Upper lobe of left lung (tissue), 6 donors: ENCODE measurements around the gene OR6X1. TPM values are rescaled to one million over a fixed set of nuclear protein-coding genes. Genes with fewer than 3 reads are reported as not detected.

ENCODE experiments used
- ATAC-seq, 2 donors: fragments of 200-7000 bp; cut with Tn5 transposase; one replicate each; pipeline ENCODE4 v1.9.1; 2022; ENCODE audit warnings: mild to moderate bottlenecking in 2 of 2, moderate library complexity in 2 of 2; ENCODE audit not compliant: low FRiP score in 2 of 2
- DNase-seq, 2 donors: peaks; one replicate each; pipeline ENCODE4 v3.0.0-alpha.2; 2019 to 2020
- H3K27ac ChIP-seq, 4 donors: fragments of 200-600 bp; sonication (generic); one replicate each; pipeline ENCODE4 v1.5.1; 2016 to 2019
- H3K27me3 ChIP-seq, 4 donors: fragments of 200-600 bp; sonication (generic); one replicate each; pipeline ENCODE4 v1.5.1; 2017 to 2019
- H3K36me3 ChIP-seq, 4 donors: fragments of 200-600 bp; sonication (generic); one replicate each; pipeline ENCODE4 v1.5.1; 2016 to 2019
- H3K4me1 ChIP-seq, 4 donors: fragments of 200-600 bp; sonication (generic); one replicate each; pipeline ENCODE4 v1.5.1; 2018 to 2019
- H3K4me3 ChIP-seq, 4 donors: fragments of 200-600 bp; sonication (generic); one replicate each; pipeline ENCODE4 v1.5.1; 2017 to 2019; ENCODE audit warnings: mild to moderate bottlenecking in 2 of 4, moderate library complexity in 1 of 4
- H3K9me3 ChIP-seq, 4 donors: fragments of 200-600 bp; sonication (generic); one replicate each; pipeline ENCODE4 v1.5.1; 2018 to 2019
- CTCF ChIP-seq, 6 experiments: fragments of 450-650 bp in 4 of 6; fragments of 200-600 bp in 2 of 6; sonication (generic) in 2 of 6; IDR thresholded peaks; one replicate each; pipeline ENCODE4 v1.5.1; 2016 to 2019; ENCODE audit warnings: antibody characterized with exemption in 6 of 6
- EP300 ChIP-seq, 4 donors: sonication (generic); formaldehyde crosslinking; IDR thresholded peaks; one replicate each; pipeline ENCODE4 v1.5.1; 2017; ENCODE audit warnings: antibody characterized with exemption in 4 of 4, control low read depth in 2 of 4
- POLR2A ChIP-seq, 4 donors: fragments of 450-650 bp; IDR thresholded peaks; one replicate each; pipeline ENCODE4 v1.5.1; 2016 to 2017; ENCODE audit warnings: antibody characterized with exemption in 4 of 4, mild to moderate bottlenecking in 2 of 4
- POLR2AphosphoS5 ChIP-seq, 2 donors: sonication (generic); formaldehyde crosslinking; IDR thresholded peaks; one replicate each; pipeline ENCODE4 v1.5.1; 2017; ENCODE audit warnings: antibody characterized with exemption in 2 of 2
- WGBS, 2 donors: methylation state at CpG; one replicate each; pipeline ENCODE4 v1.1.5; 2017 to 2018; 5-methylcytosine and 5-hydroxymethylcytosine counted together
- total RNA-seq, 6 donors: library from RNA; depleted of rRNA in 4 of 6; stranded (reverse); fragments of >200 nt in 4 of 6; gene quantifications; one replicate each; pipeline versions ENCODE4 v1.1.0 to v1.2.1, GENCODE V29; 2016 to 2021
- donor health status: DM: no; HTN: no; CAD: no; lungs with moderate emphysema.
- donor health status: DM: no; HTN: yes; CAD: no; lungs with severe emphysema.

Gene OR6X1
- total RNA-seq, 6 donors from 2014 or later: not detected

- no peaks in the 10 kb centered on the region for H3K9me3 ChIP-seq
- H3K27me3 ChIP-seq: no peaks in the 10 kb centered on the region
- DNase-seq (no peak), ATAC-seq (no peak)
- 68 to 75% methylated on average over 1 of the region's 1 CpG for WGBS, 2 donors
- no peaks in the 10 kb centered on the region for H3K4me1 ChIP-seq
- TF ChIP-seq POLR2AphosphoS5 (IDR thresholded peaks at IDR 0.05) (no peak), EP300 (IDR thresholded peaks at IDR 0.05) (no peak), POLR2A (IDR thresholded peaks at IDR 0.05) (no peak), CTCF (IDR thresholded peaks at IDR 0.05) (no peak)
- no peak overlapping the region for H3K27ac ChIP-seq
- H3K36me3 ChIP-seq: no peaks in the 10 kb centered on the region
- no peak overlapping the region for H3K4me3 ChIP-seq
Measured at GRCh38 chr11:123783536-123783935, 29.2 kb upstream of the OR6X1 start.

GRCh38 chr11:123778511-123778910 lies 24.2 kb upstream of the OR6X1 start:
- Histone ChIP-seq H3K4me1 (no peaks in the 10 kb centered on the region), H3K27ac (no peak overlapping the region), H3K27me3 (no peaks in the 10 kb centered on the region), H3K4me3 (no peak overlapping the region), H3K36me3 (no peaks in the 10 kb centered on the region), H3K9me3 (no peaks in the 10 kb centered on the region)
- ATAC-seq: no peak
- 92 to 100% methylated on average over 1 of the region's 1 CpG for WGBS, 2 donors
- no peak for TF ChIP-seq CTCF (IDR thresholded peaks at IDR 0.05)
- no peak for TF ChIP-seq POLR2AphosphoS5 (IDR thresholded peaks at IDR 0.05)
- no peak for TF ChIP-seq POLR2A (IDR thresholded peaks at IDR 0.05)
- TF ChIP-seq EP300 (IDR thresholded peaks at IDR 0.05): no peak
- no peak for DNase-seq

GRCh38 chr11:123775715-123776549 lies 21.6 kb upstream of the OR6X1 start:
- no peaks in the 10 kb centered on the region for H3K36me3 ChIP-seq
- H3K9me3 ChIP-seq: no peaks in the 10 kb centered on the region
- no peak overlapping the region for H3K4me3 ChIP-seq
- H3K27me3 ChIP-seq: no peaks in the 10 kb centered on the region
- DNase-seq (no peak), ATAC-seq (no peak)
- 55 to 56% methylated on average over 4 of the region's 4 CpGs for WGBS, 2 donors
- H3K27ac ChIP-seq: no peak overlapping the region
- H3K4me1 ChIP-seq: no peaks in the 10 kb centered on the region
- TF ChIP-seq POLR2A (IDR thresholded peaks at IDR 0.05) (no peak), POLR2AphosphoS5 (IDR thresholded peaks at IDR 0.05) (no peak), CTCF (IDR thresholded peaks at IDR 0.05) (no peak), EP300 (IDR thresholded peaks at IDR 0.05) (no peak)

GRCh38 chr11:123775289-123775688 lies 21.0 kb upstream of the OR6X1 start:
- ATAC-seq (no peak), DNase-seq (no peak)
- Histone ChIP-seq H3K27ac (no peak overlapping the region), H3K27me3 (no peaks in the 10 kb centered on the region), H3K4me3 (no peak overlapping the region), H3K36me3 (no peaks in the 10 kb centered on the region), H3K4me1 (no peaks in the 10 kb centered on the region), H3K9me3 (no peaks in the 10 kb centered on the region)
- WGBS, 2 donors: 69 to 76% methylated on average over 1 of the region's 1 CpG
- TF ChIP-seq POLR2A (IDR thresholded peaks at IDR 0.05): no peak
- no peak for TF ChIP-seq POLR2AphosphoS5 (IDR thresholded peaks at IDR 0.05)
- no peak for TF ChIP-seq CTCF (IDR thresholded peaks at IDR 0.05)
- TF ChIP-seq EP300 (IDR thresholded peaks at IDR 0.05): no peak

- TF ChIP-seq POLR2AphosphoS5 (IDR thresholded peaks at IDR 0.05) (no peak), POLR2A (IDR thresholded peaks at IDR 0.05) (no peak), CTCF (IDR thresholded peaks at IDR 0.05) (no peak), EP300 (IDR thresholded peaks at IDR 0.05) (no peak)
- no peak for DNase-seq
- H3K4me3 ChIP-seq: no peak overlapping the region
- no peak for ATAC-seq
- no peaks in the 10 kb centered on the region for H3K4me1 ChIP-seq
- H3K36me3 ChIP-seq: no peaks in the 10 kb centered on the region
- 80 to 90% methylated on average over 1 of the region's 1 CpG for WGBS, 2 donors
- no peaks in the 10 kb centered on the region for H3K27me3 ChIP-seq
- H3K27ac ChIP-seq: no peak overlapping the region
- H3K9me3 ChIP-seq: no peaks in the 10 kb centered on the region
Measured at GRCh38 chr11:123773959-123774358, 19.6 kb upstream of the OR6X1 start.
